H9 (cell line): Measurements from ENCODE around the gene SLC23A3. TPM values are rescaled to one million over a fixed set of nuclear protein-coding genes. Genes with fewer than 3 reads are reported as not detected.

Experiments used
- DNase-seq: peaks from one replicate; pipeline ENCODE4 v3.0.0-alpha.2; 2017
- H2AFZ ChIP-seq: one replicate; pipeline ENCODE4 v1.6.1; 2013; ENCODE audit warnings: mild to moderate bottlenecking, low read length, control low read depth, moderate library complexity
- H2AK5ac ChIP-seq: 2 replicates; pipeline ENCODE4 v1.6.1; 2013; ENCODE audit warnings: low read length, control low read depth, mixed read lengths; ENCODE audit not compliant: insufficient read length
- H2BK120ac ChIP-seq: one replicate; pipeline ENCODE4 v1.6.1; 2013; ENCODE audit warnings: low read depth, mild to moderate bottlenecking, low read length, control low read depth, inconsistent platforms; ENCODE audit not compliant: poor library complexity, severe bottlenecking
- H2BK12ac ChIP-seq: 2 replicates; pipeline ENCODE4 v1.6.1; 2013; ENCODE audit warnings: low read length, control low read depth, mixed read lengths, low read depth; ENCODE audit not compliant: insufficient read length
- H2BK15ac ChIP-seq: 2 replicates; pipeline ENCODE4 v1.6.1; 2013; ENCODE audit warnings: low read depth, low read length, control low read depth
- H2BK20ac ChIP-seq: one replicate; pipeline ENCODE4 v1.6.1; 2013; ENCODE audit warnings: low read depth, mild to moderate bottlenecking, low read length, control low read depth, inconsistent platforms; ENCODE audit not compliant: poor library complexity, severe bottlenecking
- H2BK5ac ChIP-seq: 2 replicates; pipeline ENCODE4 v1.6.1; 2013; ENCODE audit warnings: low read length, control low read depth, mixed read lengths; ENCODE audit not compliant: insufficient read length
- H3K14ac ChIP-seq: 2 replicates; pipeline ENCODE4 v1.6.1; 2013; ENCODE audit warnings: low read length, control low read depth; ENCODE audit not compliant: insufficient read depth
- H3K18ac ChIP-seq: 2 replicates; pipeline ENCODE4 v1.6.1; 2013; ENCODE audit warnings: low read depth, mild to moderate bottlenecking, mixed read lengths, low read length, control low read depth; ENCODE audit not compliant: insufficient read length
- H3K23ac ChIP-seq: 2 replicates; pipeline ENCODE4 v1.6.1; 2013; ENCODE audit warnings: low read length, control low read depth, mixed read lengths, low read depth; ENCODE audit not compliant: insufficient read length
- H3K23me2 ChIP-seq: 2 replicates; pipeline ENCODE4 v1.6.1; 2013; ENCODE audit warnings: low read depth, mild to moderate bottlenecking, mixed read lengths, low read length, control low read depth; ENCODE audit not compliant: insufficient read length, poor library complexity, severe bottlenecking
- H3K27ac ChIP-seq: 2 replicates; pipeline ENCODE4 v1.5.1; 2013; ENCODE audit warnings: low read length, control low read depth, mixed read lengths, low read depth; ENCODE audit not compliant: insufficient read length
- H3K27me3 ChIP-seq: 2 replicates; pipeline ENCODE4 v1.6.1; 2013; ENCODE audit warnings: low read length, control low read depth, inconsistent platforms; ENCODE audit not compliant: insufficient read depth
- H3K4ac ChIP-seq: 2 replicates; pipeline ENCODE4 v1.6.1; 2013; ENCODE audit warnings: low read depth, mild to moderate bottlenecking, control low read depth, inconsistent platforms, low read length, moderate library complexity
- H3K4me1 ChIP-seq: 2 replicates; pipeline ENCODE4 v1.6.1; 2013; ENCODE audit warnings: low read length, control low read depth, inconsistent platforms; ENCODE audit not compliant: insufficient read depth
- H3K4me2 ChIP-seq: 2 replicates; pipeline ENCODE4 v1.6.1; 2013; ENCODE audit warnings: low read length, control low read depth, mixed read lengths; ENCODE audit not compliant: insufficient read length, insufficient read depth
- H3K56ac ChIP-seq: 2 replicates; pipeline ENCODE4 v1.6.1; 2013; ENCODE audit warnings: low read depth, mild to moderate bottlenecking, mixed read lengths, low read length, control low read depth; ENCODE audit not compliant: insufficient read length
- H3K79me1 ChIP-seq: 2 replicates; pipeline ENCODE4 v1.6.1; 2013; ENCODE audit warnings: low read depth, mild to moderate bottlenecking, moderate library complexity, low read length, control low read depth, inconsistent platforms; ENCODE audit not compliant: insufficient read depth, poor library complexity, severe bottlenecking
- H3K79me2 ChIP-seq: 2 replicates; pipeline ENCODE4 v1.6.1; 2013; ENCODE audit warnings: low read length, control low read depth, inconsistent platforms; ENCODE audit not compliant: insufficient read depth
- H3K9ac ChIP-seq: 2 replicates; pipeline ENCODE4 v1.6.1; 2013; ENCODE audit warnings: low read length, control low read depth, mixed read lengths; ENCODE audit not compliant: insufficient read length; ENCODE audit errors: extremely low read depth
- H3K9me3 ChIP-seq: one replicate; pipeline ENCODE4 v1.6.1; 2013; ENCODE audit warnings: low read depth, low read length, inconsistent platforms; ENCODE audit not compliant: control insufficient read depth
- H3T11ph ChIP-seq: one replicate; pipeline ENCODE4 v1.6.1; 2013; ENCODE audit warnings: mild to moderate bottlenecking, low read length, control low read depth, inconsistent platforms
- H4K20me1 ChIP-seq: one replicate; pipeline ENCODE4 v1.6.1; 2013; ENCODE audit not compliant: control insufficient read depth, insufficient read length, insufficient read depth
- H4K5ac ChIP-seq: 2 replicates; pipeline ENCODE4 v1.6.1; 2013; ENCODE audit warnings: low read depth, mild to moderate bottlenecking, mixed read lengths, low read length, control low read depth; ENCODE audit not compliant: insufficient read length
- H4K8ac ChIP-seq: replicated peaks from 2 replicates; pipeline ENCODE4 v1.6.1; 2013; ENCODE audit warnings: low read length, control low read depth, mixed read lengths, low read depth; ENCODE audit not compliant: insufficient read length
- H4K91ac ChIP-seq: 2 replicates; pipeline ENCODE4 v1.6.1; 2013; ENCODE audit warnings: low read depth, mild to moderate bottlenecking, moderate library complexity, mixed read lengths, low read length, control low read depth; ENCODE audit not compliant: insufficient read length
- H3K27ac Mint-ChIP-seq, 3 experiments: 2 replicates in 2 of 3; 3 replicates in 1 of 3; pipeline ENCODE4 v1.8.0; 2020 to 2021; ENCODE audit warnings: mixed read lengths in 3 of 3, mild to moderate bottlenecking in 1 of 3, moderate library complexity in 1 of 3
- H3K27me3 Mint-ChIP-seq: 2 replicates; pipeline ENCODE4 v1.8.0; 2021; ENCODE audit warnings: low read depth, mild to moderate bottlenecking, moderate library complexity, mixed read lengths
- H3K36me3 Mint-ChIP-seq, 3 experiments: 2 replicates in 2 of 3; 3 replicates in 1 of 3; pipeline ENCODE4 v1.8.0; 2020 to 2021; ENCODE audit warnings: low read depth in 3 of 3, mixed read lengths in 3 of 3; ENCODE audit not compliant: insufficient read depth in 1 of 3
- H3K4me1 Mint-ChIP-seq, 2 experiments: 2 replicates each; pipeline ENCODE4 v1.8.0; 2020; ENCODE audit warnings: mixed read lengths in 2 of 2
- H3K4me3 Mint-ChIP-seq, 2 experiments: 2 replicates in 1 of 2; 3 replicates in 1 of 2; pipeline ENCODE4 v1.8.0; 2020 to 2021; ENCODE audit warnings: mild to moderate bottlenecking in 2 of 2, mixed read lengths in 2 of 2, moderate library complexity in 1 of 2
- H3K9me3 Mint-ChIP-seq, 2 experiments: 2 replicates in 1 of 2; 3 replicates in 1 of 2; pipeline ENCODE4 v1.8.0; 2020; ENCODE audit warnings: mild to moderate bottlenecking in 2 of 2, mixed read lengths in 2 of 2, moderate library complexity in 1 of 2
- WGBS: extraction: QIAGEN DNeasy Blood & Tissue Kit; methylation state at CpG from one replicate; pipeline ENCODE4 v1.1.7; 2013; ENCODE audit warnings: missing lambda C conversion rate, low lambda C conversion rate, mixed read lengths; ENCODE audit not compliant: insufficient read length; ENCODE audit errors: extremely low coverage; 5-methylcytosine and 5-hydroxymethylcytosine counted together
- total RNA-seq: library from RNA; stranded (reverse); gene quantifications from 2 replicates; pipeline ENCODE4 v1.2.1, GENCODE V29; 2021
- TF ChIP-seq, protein P1 (sequence below): fragments of 200-600 bp; sonication (generic); conservative IDR thresholded peaks from 3 replicates; pipeline ENCODE4 v1.8.0; 2021; ENCODE audit warnings: antibody characterized with exemption, mild to moderate bottlenecking

SLC23A3 gene
- total RNA-seq, 1 experiment from 2014 or later: 1.2 TPM

DNA sequence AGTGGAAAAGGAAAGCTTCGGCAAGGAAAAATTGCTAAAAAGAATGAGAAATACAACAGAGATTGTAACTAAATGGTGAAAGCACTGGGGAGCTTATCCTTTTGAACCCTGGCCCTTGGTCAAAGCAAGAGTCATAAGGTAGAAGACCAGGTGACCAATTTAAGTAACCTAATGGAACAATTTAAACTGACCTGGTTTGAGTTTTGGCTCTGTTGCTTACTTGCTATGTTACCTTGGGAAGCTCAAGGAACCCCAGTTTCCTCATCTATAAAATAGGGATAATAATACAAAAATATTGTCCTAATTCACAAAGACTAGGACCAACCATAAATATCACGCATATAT lies 57.8 kb downstream of the SLC23A3 start:
- no peaks in the 10 kb centered on the region for H3K27me3 ChIP-seq
- H2AK5ac ChIP-seq: no peak overlapping the region
- H3T11ph ChIP-seq: no peak overlapping the region
- Mint-ChIP-seq H3K27me3 (no peaks in the 10 kb centered on the region), H3K27ac (no peak overlapping the region), H3K4me1 (peaks cover 9 to 13% of the 10 kb centered on the region in 2 experiments), H3K36me3 (no peaks in the 10 kb centered on the region), H3K4me3 (no peak overlapping the region), H3K9me3 (no peaks in the 10 kb centered on the region)
- no peaks in the 10 kb centered on the region for H3K4me1 ChIP-seq
- H2BK120ac ChIP-seq: no peak overlapping the region
- no peak overlapping the region for H4K8ac ChIP-seq
- no peak overlapping the region for H3K56ac ChIP-seq
- no peak overlapping the region for H3K4me2 ChIP-seq
- no peak overlapping the region for H3K4ac ChIP-seq
- no peaks in the 10 kb centered on the region for H3K9me3 ChIP-seq
- H4K20me1 ChIP-seq: no peaks in the 10 kb centered on the region
- no peak overlapping the region for H3K14ac ChIP-seq
- no peaks in the 10 kb centered on the region for H3K79me1 ChIP-seq
- H4K91ac ChIP-seq: no peak overlapping the region
- no peak for DNase-seq
- H2BK20ac ChIP-seq: no peak overlapping the region
- TF ChIP-seq, protein P1, sequence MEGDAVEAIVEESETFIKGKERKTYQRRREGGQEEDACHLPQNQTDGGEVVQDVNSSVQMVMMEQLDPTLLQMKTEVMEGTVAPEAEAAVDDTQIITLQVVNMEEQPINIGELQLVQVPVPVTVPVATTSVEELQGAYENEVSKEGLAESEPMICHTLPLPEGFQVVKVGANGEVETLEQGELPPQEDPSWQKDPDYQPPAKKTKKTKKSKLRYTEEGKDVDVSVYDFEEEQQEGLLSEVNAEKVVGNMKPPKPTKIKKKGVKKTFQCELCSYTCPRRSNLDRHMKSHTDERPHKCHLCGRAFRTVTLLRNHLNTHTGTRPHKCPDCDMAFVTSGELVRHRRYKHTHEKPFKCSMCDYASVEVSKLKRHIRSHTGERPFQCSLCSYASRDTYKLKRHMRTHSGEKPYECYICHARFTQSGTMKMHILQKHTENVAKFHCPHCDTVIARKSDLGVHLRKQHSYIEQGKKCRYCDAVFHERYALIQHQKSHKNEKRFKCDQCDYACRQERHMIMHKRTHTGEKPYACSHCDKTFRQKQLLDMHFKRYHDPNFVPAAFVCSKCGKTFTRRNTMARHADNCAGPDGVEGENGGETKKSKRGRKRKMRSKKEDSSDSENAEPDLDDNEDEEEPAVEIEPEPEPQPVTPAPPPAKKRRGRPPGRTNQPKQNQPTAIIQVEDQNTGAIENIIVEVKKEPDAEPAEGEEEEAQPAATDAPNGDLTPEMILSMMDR: no peak
- no peak overlapping the region for H2BK12ac ChIP-seq
- no peak overlapping the region for H3K23ac ChIP-seq
- no peak overlapping the region for H3K9ac ChIP-seq
- H2BK5ac ChIP-seq: no peak overlapping the region
- no peak overlapping the region for H4K5ac ChIP-seq
- H3K27ac ChIP-seq: no peak overlapping the region
- no peak overlapping the region for H2BK15ac ChIP-seq
- no peaks in the 10 kb centered on the region for H3K23me2 ChIP-seq
- H3K18ac ChIP-seq: no peak overlapping the region
- no peaks in the 10 kb centered on the region for H3K79me2 ChIP-seq
- no peak overlapping the region for H2AFZ ChIP-seq
- WGBS: 100% methylated on average over 1 of the region's 2 CpGs

Other genes starting within 250 kb of the SLC23A3 start
- gene CDK5R2, start 210.4 kb downstream of the SLC23A3 start, total RNA-seq: 0.11 and 0.26 TPM in 2 replicates
- gene FEV, start 184.8 kb downstream of the SLC23A3 start, total RNA-seq: not detected in 2 replicates
- gene CRYBA2, start 176.6 kb downstream of the SLC23A3 start, total RNA-seq: not detected in 2 replicates
- gene CFAP65, start 128.5 kb downstream of the SLC23A3 start, total RNA-seq: 0.18 and 0.20 TPM in 2 replicates
- 0.11 TPM in 1 of 2 replicates, not detected in the other for gene IHH, start 109.1 kb downstream of the SLC23A3 start, total RNA-seq
- gene NHEJ1, start 9.2 kb downstream of the SLC23A3 start, total RNA-seq: 19.7 and 20.8 TPM in 2 replicates
- gene CNPPD1, start 6.9 kb upstream of the SLC23A3 start, total RNA-seq: 33.0 and 36.4 TPM in 2 replicates
- gene RETREG2, start 8.2 kb upstream of the SLC23A3 start, total RNA-seq: 46.7 and 48.0 TPM in 2 replicates
- gene ZFAND2B, start 36.8 kb upstream of the SLC23A3 start, total RNA-seq: 15.9 and 16.4 TPM in 2 replicates
- gene ABCB6, start 48.9 kb upstream of the SLC23A3 start, total RNA-seq: 44.6 and 46.4 TPM in 2 replicates
- gene ATG9A, start 59.6 kb upstream of the SLC23A3 start, total RNA-seq: 46.4 and 52.2 TPM in 2 replicates
- gene ANKZF1, start 59.8 kb upstream of the SLC23A3 start, total RNA-seq: 45.9 and 55.4 TPM in 2 replicates
- gene GLB1L, start 75.4 kb upstream of the SLC23A3 start, total RNA-seq: 5.8 and 6.5 TPM in 2 replicates
- gene STK16, start 75.5 kb upstream of the SLC23A3 start, total RNA-seq: 21.6 and 22.4 TPM in 2 replicates
- not detected in 2 replicates for gene TUBA4B, start 83.2 kb upstream of the SLC23A3 start, total RNA-seq
- 25.5 and 27.2 TPM in 2 replicates for gene TUBA4A, start 83.9 kb upstream of the SLC23A3 start, total RNA-seq
- gene DNAJB2, start 109.3 kb upstream of the SLC23A3 start, total RNA-seq: 32.0 and 34.1 TPM in 2 replicates
- gene PTPRN, start 139.4 kb upstream of the SLC23A3 start, total RNA-seq: 6.3 and 6.5 TPM in 2 replicates
- not detected in 2 replicates for gene RESP18, start 162.7 kb upstream of the SLC23A3 start, total RNA-seq
- 60.9 and 63.5 TPM in 2 replicates for gene DNPEP, start 217.9 kb upstream of the SLC23A3 start, total RNA-seq
- 3.0 and 4.6 TPM in 2 replicates for gene DES, start 248.3 kb upstream of the SLC23A3 start, total RNA-seq